Right ventricle myocardium inferior (tissue), 1 donor: ENCODE results near the gene SCYGR6. TPM values are rescaled to one million over a fixed set of nuclear protein-coding genes. Genes with fewer than 3 reads are reported as not detected.
"Not testable (repeated sequence)": the region's sequence is repeated elsewhere in the genome, so short reads cannot be mapped to it uniquely, and the experiment has no call there.

Experiments
- ATAC-seq: fragments of 200-7000 bp; cut with Tn5 transposase; one replicate; pipeline ENCODE4 v1.9.1; 2020; ENCODE audit warnings: mild to moderate bottlenecking, moderate library complexity
- DNase-seq: peaks from one replicate; pipeline ENCODE4 v3.0.0; 2021; ENCODE audit errors: missing footprints
- intact Hi-C: fragments of 100-400 bp; cut with DNase I; formaldehyde crosslinking; loops from one replicate; pipeline ENCODE4 v1.11.0; 2022
- long read RNA-seq: library from polyadenylated mRNA; unstranded; transcript quantifications from one replicate; pipeline ENCODE4 v2.0.0, GENCODE V29; 2021
- total RNA-seq: library from RNA; stranded (reverse); fragmentation: NEBNext Ultra II Directional; extraction: Animal tissue kit (Norgen Biotek cat#: 25700); gene quantifications from one replicate; pipeline ENCODE4 v1.2.1, GENCODE V29; 2021
- donor health status: DM: no; HTN: yes; CAD: no; lungs with severe emphysema.

SCYGR6 gene, protein sequence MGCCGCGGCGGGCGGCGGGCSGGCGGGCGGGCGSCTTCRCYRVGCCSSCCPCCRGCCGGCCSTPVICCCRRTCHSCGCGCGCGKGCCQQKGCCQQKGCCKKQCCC
- not detected for total RNA-seq
- long read RNA-seq = 0 reads

DNA sequence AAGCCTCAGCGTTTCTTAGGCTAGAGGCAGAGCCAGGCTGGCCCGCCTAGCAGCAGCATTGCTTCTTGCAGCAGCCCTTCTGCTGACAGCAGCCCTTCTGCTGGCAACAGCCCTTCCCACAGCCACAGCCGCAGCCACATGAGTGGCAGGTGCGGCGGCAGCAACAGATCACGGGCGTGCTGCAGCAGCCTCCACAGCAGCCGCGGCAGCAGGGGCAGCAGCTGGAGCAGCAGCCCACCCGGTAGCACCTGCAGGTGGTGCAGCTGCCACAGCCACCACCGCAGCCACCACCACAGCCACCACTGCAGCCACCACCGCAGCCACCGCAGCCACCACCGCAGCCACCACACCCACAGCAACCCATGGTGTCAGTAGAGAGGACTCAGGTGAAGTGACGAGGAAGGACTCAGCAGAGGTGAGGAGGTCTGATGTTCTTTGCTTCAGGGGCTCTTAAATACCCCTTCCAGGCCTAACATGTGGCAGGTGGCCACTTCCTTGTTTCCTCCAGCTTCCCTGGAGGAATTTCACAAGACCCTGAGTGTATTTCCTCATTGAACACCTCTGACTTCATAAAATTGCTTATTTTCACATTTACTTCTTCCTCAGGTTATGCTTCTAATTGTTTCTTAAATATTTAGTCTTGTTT, at the start of gene SCYGR6:
TSS of gene SCYGR6 (minus strand) at position 364 of the 646 bp plus-strand sequence. CDS start at position 364, 0 bp downstream.
- DNase-seq (no peak), ATAC-seq (no peak)
- intact Hi-C loops = no loop called here

DNA sequence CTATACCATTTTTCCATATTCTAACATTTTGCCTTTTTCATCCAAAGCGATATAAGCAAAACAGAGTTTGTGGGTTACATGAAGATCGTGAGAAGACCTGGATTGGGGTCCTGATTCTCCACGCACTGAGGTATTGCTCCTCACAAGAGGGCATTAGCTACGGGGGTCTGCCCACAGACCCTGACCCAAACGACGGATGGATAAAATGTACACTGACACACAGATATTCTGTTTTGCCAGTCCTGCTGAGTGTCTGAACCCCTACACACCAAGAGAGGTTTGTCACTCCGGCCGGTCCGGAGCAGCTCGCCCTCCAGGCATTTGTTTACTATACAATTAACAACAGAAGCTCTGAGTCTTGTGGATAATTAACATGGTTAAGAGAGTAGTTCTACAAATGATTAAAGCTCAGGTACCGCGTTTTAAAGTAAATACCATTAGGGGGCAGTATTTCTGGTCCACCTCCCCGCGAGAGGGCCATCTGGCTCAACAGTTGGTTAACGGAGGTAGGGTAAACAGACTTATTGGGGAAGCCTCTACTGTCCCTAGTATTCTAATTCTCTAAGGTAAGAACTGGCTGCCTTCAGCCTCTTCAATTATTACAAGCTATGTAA, 49.6 kb upstream of the SCYGR6 start:
- intact Hi-C loops = no loop called here
- ATAC-seq = no peak
- no peak for DNase-seq

DNA sequence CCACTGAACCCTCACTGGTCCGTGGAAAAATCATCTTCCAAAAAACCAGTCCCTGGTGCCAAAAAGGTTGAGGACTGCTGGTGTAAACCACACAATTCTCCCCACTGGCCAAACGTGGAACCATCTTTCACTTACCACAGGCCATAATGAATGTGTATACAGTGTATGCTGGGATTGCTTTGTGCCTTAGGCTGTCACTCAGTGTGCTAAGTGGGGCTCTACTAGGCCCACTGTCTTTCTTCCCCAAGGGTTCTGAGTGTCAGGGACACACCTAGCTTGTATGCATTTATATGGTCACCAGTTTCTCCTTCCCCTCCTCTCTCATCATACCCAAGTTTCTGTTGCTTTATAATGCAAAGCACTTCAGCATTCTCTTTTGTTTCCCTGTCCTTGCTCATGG, 48.4 kb upstream of the SCYGR6 start:
- ATAC-seq (no peak), DNase-seq (no peak)
- intact Hi-C loops = no loop called here

DNA sequence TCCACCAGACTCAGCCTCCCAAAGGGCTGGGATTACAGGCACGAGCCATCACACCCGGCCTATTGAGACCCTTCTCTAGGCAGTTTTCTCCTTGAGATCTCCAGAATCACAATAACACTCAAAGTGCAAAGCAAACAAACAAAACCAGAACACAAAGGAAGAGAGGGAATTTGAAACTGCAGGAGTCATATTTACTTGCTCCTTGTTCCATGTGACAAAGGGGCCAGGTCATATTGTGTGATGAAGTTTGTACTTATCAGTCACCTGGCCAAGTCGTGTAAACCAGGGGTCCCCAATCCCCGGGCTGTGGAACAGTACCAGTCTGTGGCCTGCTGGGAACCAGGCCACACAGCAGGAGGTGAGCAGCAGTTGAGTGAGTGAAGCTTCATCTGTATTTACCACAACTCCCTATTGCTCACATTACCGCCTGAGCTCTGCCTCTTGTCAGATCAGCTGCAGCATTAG, 47.7 kb upstream of the SCYGR6 start:
- ATAC-seq (no peak), DNase-seq (no peak)
- intact Hi-C loops = no loop called here

DNA sequence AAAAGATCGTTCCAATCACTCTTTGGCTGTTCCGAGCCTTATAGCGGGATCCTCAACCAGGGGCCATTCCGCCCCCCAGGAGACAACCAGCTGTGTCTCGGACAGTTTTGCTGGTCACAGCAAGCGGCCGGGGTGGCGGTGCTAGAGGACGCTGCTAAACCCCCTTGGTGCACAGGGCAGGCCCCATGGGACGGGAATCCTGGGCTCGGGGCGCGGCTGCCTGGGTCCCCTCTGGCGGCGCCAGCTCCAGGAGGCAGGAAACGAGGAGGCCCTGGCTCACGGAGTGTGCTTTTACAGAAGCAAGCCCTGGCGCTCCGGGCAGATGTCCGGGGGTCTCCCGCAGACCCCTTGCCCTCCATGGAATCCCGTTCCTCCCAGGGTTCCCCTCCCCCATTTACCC, 43.3 kb upstream of the SCYGR6 start:
- ATAC-seq = no peak
- intact Hi-C loops = loop anchor here (2.0 to 5.0 kb wide), 2 partner anchors 296 to 361 kb away; partner anchors contain the start of gene AGFG1
- no peak for DNase-seq

DNA sequence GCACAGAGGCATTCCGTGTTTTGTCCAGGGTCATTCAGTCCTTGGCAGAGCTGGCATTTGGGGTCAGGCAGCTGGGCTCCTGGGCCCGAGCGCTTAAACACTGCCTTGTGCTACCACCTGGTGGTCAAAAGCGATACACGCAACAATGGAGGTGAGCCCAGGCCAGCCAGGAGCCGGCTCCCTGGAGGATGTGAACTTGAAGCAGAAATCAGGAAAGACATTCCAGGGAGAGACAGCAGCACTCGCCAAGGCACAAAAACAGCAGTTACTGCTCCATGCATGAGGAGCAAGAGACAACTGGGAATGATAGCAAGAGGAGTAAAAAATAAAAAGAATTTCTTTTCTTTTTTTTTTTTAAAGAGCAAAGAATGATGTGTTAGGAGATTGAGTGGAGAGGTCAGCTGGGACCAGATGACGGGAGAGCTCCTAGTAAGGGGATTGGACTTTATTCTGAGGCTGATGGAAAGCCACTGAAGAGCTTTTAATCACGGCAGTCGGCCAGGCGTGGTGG, 41.9 kb upstream of the SCYGR6 start:
- peak; percentile 98 for ATAC-seq
- DNase-seq = peak; percentile 88
- intact Hi-C loops = loop anchor here (1.0 to 5.0 kb wide), 3 partner anchors 107 to 360 kb away; partner anchors contain the start of gene AGFG1

DNA sequence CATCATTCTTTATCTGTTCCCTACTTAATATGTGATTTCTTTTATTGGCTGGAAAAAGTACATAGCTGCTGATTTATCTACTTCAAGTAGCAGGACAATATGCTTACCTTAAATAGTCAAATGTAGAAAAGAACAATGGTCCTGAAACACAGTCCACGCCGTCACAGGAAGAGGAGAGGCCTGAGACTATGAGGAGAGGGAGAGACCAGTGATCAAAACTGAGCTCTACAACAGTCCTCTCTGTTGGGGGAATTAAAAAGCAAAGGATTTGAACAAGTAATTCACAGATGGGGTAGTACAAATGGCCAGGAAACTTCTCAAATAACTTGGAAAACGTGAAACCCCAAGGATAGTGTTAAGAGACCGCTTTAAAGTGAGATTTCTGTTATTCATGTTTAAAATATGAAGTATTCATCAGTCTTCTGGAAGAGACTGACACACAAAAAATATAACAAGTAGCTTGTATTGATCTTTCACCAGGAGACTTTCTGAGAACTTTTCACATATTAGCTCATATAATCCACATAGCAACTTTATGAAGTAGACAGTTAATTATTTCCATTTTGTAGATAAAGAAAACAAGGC, 41.3 kb upstream of the SCYGR6 start:
- intact Hi-C loops = loop anchor here (1.0 to 5.0 kb wide), 3 partner anchors 107 to 359 kb away; partner anchors contain the start of gene AGFG1
- no peak for ATAC-seq

DNA sequence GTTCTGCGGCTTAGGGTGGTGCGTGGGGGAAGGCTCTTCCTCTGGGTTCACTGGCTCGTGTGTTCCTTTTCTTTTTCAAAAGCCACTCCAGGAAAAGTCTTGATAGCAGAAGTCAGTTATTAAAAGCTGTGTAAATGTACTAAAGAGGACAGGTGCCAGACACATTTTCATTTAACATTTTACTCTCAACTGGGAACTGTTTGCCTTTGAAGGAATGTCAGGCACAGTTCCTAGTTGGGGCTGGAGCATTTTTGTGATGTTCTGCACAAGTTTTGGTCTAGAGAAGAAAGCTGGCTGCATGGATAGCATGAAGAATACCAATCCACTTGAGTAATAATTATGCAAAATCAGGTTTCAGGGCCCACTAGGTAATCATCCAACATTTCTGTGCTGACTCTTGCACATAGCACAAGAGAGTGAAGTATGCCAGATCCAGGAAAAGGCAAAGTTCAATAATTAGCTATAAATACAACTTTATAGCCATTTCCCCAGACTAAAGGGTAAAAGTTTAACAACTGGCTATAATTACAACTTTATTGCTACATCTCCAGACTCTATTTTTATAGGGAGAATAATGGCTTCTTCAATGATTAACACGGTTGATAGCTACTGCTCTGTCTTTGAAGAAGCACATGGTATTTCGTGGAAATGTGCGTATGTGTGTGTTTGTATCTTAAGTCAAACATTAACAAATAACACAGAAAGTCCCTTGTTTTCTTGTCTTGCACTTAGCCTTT, 37.4 kb upstream of the SCYGR6 start:
- intact Hi-C loops = no loop called here
- ATAC-seq = no peak
- no peak for DNase-seq

More for the DNA sequence above, 41.3 kb upstream of the SCYGR6 start:
- no peak for DNase-seq

DNA sequence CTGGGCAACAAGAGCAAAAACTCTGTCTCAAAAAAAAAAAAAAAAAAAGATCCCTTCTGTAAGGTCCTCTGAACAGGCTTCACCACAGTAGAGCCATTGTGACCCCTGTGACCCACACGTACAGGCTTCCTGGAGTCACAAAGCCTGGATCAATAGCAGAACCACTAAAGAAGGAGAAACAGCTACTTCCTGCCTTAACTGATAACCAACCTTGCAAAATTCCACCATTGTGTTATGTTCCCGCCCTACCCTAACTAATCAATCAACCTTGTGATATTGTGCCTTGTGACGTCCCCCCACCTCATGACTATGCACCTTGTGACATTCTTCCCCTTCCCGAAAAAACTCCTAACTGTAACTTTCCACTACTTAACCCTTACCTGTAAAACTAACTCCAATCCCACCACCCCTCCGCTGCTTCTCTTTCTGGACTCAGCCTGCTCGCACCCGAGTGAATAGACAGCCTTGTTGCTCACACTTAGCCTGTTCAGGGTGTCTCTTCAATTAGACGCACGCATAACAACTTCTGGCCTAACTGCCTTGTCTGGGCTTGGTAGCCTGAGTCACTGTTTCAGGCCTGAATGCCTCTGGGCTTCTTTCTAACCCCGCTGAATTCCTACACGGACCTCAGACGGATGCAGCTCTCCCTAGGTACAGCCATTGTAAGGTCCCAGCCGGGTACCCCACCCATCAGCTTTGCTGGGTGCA, 35.0 kb upstream of the SCYGR6 start:
- intact Hi-C loops = no loop called here
- DNase-seq = no peak
- ATAC-seq = no peak

DNA sequence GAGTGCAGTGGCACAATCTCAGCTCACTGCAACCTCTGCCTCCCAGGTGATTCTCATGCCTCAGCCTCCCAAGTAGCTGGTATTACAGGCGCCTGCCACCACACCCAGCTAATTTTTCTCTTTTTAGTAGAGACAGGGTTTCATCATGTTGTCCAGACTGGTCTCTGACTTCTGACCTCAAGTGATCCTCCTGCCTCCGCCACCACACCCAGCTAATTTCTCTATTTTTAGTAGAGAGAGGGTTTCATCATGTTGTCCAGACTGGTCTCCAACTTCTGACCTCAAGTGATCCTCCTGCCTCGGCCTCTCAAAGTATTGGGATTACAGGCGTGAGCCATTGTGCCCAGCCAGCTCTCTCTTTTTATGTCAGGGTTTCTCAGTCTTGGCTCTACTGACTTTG, 31.7 kb upstream of the SCYGR6 start:
- intact Hi-C loops = not testable (repeated sequence)

DNA sequence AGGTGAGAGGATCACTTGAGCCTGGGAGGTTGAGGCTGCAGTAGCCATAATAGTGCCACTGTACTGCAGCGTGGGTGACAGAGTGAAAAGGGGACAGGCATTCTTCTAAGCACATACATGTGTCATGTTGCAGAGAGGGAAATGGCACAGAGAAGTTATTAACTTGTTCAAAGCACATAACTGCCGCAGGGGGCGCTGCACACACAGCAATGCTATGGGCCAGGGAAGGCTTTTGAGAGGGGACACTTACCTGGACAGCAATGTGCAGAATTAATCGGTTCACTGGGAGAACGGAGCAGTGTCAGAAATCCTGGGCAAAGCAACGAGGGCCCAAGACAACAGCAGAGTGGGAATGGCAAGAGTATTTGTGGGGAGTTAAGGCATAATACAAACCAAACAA, 23.5 kb upstream of the SCYGR6 start:
- DNase-seq (no peak), ATAC-seq (no peak)
- intact Hi-C loops = no loop called here

More for the DNA sequence above, 31.7 kb upstream of the SCYGR6 start:
- ATAC-seq, DNase-seq: not testable (repeated sequence)

DNA sequence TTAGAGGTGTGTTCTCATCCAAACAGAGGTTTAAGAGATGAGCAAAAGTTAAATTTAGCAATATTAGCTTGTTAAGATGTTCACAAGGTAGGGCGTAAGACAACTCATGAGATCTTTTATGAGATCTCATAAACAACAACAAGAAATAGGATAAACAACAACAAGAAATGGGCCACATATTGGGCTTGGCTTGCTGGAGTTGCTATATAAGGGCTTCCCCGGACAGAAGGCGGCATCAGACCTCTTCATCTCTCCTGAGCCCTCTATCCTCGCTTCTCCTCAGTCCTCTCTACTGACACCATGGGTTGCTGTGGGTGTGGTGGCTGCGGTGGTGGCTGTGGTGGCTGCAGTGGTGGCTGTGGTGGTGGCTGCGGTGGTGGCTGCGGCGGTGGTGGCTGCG, 21.0 kb upstream of the SCYGR6 start, which contains the start of gene SCYGR8:
TSS of gene SCYGR8 (plus strand) at position 301 of the 400 bp plus-strand sequence. CDS start at position 301, 0 bp downstream.
- ATAC-seq = no peak
- no peak for DNase-seq
- intact Hi-C loops = no loop called here

DNA sequence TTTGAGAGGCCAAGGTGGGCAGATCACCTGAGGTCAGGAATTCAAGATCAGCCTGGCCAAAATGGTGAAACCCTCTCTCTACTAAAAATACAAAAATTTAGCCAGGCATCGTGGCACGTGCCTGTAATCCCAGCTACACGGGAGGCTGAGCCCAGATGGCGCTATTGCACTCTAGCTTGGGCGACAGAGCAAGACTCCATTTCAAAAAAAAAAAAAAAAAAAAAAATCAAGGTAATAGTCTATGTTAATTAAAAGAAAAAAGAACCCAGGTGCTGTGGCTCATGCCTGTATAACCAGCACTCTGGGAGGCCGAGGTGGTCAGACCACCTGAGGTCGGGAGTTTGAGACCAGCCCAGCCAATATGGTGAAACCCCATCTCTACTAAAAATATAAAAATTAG, 16.1 kb upstream of the SCYGR6 start:
- intact Hi-C loops, DNase-seq, ATAC-seq: not testable (repeated sequence)

DNA sequence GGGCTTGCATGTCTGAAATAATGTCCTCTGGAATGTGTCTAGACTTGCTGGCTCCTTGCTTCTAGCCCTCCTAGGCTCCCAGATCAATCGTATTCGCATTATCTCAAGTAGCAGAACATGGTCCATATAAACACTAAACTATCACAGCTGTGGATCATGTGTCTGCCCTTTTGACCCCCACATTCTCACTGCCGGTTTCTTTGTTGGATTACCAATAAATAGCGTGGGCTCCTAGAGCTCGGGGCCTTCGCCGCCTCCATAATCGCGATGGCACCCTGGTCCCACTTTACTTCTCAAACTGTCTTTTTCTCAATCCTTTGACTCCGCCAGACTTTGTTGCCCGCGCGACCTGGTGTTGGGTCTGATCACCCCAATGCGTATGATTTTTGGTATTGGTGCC, 14.8 kb upstream of the SCYGR6 start:
- ATAC-seq (no peak), DNase-seq (no peak)
- intact Hi-C loops = no loop called here

DNA sequence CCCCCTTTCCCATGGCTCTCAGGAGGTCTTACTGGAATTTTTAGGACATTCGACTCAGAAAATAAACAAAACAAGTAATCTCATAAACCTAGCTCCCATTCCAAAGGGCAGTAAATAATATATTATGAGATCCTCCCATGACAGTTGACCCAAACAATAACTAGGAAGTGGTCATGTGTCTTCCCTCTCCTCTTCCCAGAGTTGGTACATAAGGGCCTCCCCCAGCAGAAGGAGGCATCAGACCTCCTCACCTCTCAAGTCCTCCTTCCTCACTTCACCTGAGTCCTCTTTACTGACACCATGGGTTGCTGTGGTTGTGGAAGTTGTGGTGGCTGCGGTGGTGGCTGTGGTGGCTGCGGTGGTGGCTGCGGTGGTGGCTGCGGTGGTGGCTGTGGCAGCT, 3.5 kb upstream of the SCYGR6 start, which contains the start of gene SCYGR7:
TSS of gene SCYGR7 (plus strand) at position 301 of the 400 bp plus-strand sequence. CDS start at position 301, 0 bp downstream.
- intact Hi-C loops = no loop called here
- ATAC-seq (no peak), DNase-seq (no peak)

DNA sequence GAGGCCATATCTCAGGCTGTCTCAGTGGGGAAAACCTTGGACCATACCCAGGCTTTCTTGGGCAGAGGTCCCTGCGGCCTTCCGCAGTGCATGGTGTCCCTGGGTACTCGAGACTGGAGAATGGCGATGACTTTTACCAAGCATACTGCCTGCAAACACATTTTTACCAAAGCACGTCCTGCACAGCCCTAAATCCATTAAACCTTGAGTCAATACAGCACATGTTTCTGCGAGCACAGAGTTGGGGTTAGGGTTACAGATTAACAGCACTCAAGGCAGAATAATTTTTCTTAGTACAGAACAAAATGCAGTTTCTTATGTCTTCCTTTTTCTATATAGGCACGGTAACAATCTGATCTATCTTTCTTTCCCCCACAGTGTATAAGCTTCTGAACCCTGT, 1.7 kb downstream of the SCYGR6 start:
- ATAC-seq, DNase-seq, intact Hi-C loops: not testable (repeated sequence)

DNA sequence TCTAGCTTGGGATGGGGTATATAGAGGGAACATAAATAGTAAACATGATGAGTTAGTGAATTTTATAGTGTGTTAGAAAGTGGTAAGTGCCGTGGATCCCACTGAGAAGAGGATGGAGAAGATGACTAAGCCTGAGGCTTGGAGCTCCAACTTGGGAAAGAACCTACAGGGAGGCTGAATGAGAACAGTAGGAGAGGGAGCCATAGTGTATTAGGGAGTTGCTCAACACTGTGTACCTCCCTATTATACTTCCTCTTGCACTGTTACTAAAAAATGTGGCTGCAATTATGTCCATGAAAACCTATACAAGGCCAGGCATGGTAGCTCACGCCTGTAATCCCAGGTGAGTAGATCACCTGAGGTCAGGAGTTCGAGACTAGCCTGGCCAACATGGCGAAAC, 3.9 kb downstream of the SCYGR6 start:
- ATAC-seq (no peak), DNase-seq (no peak)
- intact Hi-C loops = no loop called here

DNA sequence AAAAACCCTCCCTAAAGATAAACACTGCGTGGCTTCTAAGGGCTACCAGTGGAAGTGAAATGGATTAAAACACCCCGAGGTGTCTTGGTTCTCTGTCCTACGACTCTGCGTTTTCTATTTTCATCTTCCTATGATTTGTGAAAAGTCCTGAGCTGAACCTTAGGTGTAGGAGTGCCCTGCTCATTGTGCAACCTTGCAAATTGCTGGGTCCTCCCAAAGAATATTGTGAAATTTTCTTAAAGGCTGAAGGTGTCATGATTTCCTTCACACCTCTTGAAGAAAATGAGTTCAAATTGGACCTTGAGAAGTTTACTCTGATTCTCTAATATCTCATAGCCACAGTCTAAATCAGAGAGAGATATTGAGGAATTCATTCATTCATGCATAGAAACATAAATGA, 4.9 kb downstream of the SCYGR6 start:
- no peak for DNase-seq
- no peak for ATAC-seq
- intact Hi-C loops = no loop called here
